Measurements from ENCODE around the gene DTNBP1. TPM values are rescaled to one million over a fixed set of nuclear protein-coding genes. Genes with fewer than 3 reads are reported as not detected.

The DTNBP1 gene
- total and polyA plus RNA-seq, 2 of the 4 experiments (the other 2 are of a cell fraction), result 4.8 to 18.7 TPM

GRCh38 chr6:15685619-15686018 is 22.8 kb upstream of the DTNBP1 start:
- DNase-seq (no peak), ATAC-seq (ENCODE audit: low read depth) (no peak)
- H4K91ac ChIP-seq (ENCODE audit: insufficient read depth, low read depth, low read length), result no peak overlapping the region
- no peaks in the 10 kb centered on the region for H4K20me1 ChIP-seq (ENCODE audit: insufficient read depth, low read length)
- CTCF ChIA-PET, result no interaction called here
- H2BK15ac ChIP-seq (ENCODE audit: low read depth, low read length), result no peak overlapping the region
- no peak overlapping the region for H2AFZ ChIP-seq (replicated peaks; ENCODE audit: low read length, poor library complexity)
- H3K9me1 ChIP-seq (ENCODE audit: insufficient read depth, low read length), result no peaks in the 10 kb centered on the region
- in situ Hi-C loops (cut with MboI; ENCODE audit: low sequenced_read_pairs), result no loop called here
- H3K4me2 ChIP-seq (ENCODE audit: low read depth, low read length), result no peak overlapping the region
- no peak overlapping the region for H3K23ac ChIP-seq (ENCODE audit: low read depth, low read length)
- TF ChIP-seq SMC3 (IDR thresholded peaks at IDR 0.05; ENCODE audit: low read depth, low read length), result no peak
- H3K27me3 ChIP-seq (ENCODE audit: control insufficient read depth, insufficient read depth, low read length), result peaks cover 26% of the 10 kb centered on the region
- no peaks in the 10 kb centered on the region for H3K36me3 ChIP-seq (ENCODE audit: control insufficient read depth, insufficient read depth, low read length)
- no peak overlapping the region for H4K8ac ChIP-seq (ENCODE audit: low read depth in 2 of 2, low read length in 2 of 2)
- no peak overlapping the region for H2AK5ac ChIP-seq (ENCODE audit: low read depth, low read length)
- no peaks in the 10 kb centered on the region for H3K79me1 ChIP-seq (ENCODE audit: low read depth in 1 of 2, low read length in 2 of 2)
- no peaks in the 10 kb centered on the region for H3K4me1 ChIP-seq (ENCODE audit: control insufficient read depth, insufficient read depth, low read length)
- H3K4ac ChIP-seq (ENCODE audit: low read depth, low read length), result no peak overlapping the region
- intact Hi-C loops (cut with micrococcal nuclease), result no loop called here
- no peak overlapping the region for H2AK9ac ChIP-seq (replicated peaks; ENCODE audit: low read depth, low read length, poor library complexity)
- no TSS peak for BruUV-seq (replicated peaks)
- POLR2A ChIA-PET (ENCODE audit: unreplicated experiment), result no interaction called here
- H2BK120ac ChIP-seq (ENCODE audit: low read depth, low read length), result no peak overlapping the region
- H3K56ac ChIP-seq (ENCODE audit: extremely low read depth, insufficient read depth, low read length), result no peak overlapping the region
- no peak overlapping the region for H2BK20ac ChIP-seq (ENCODE audit: low read depth, low read length)
- dilution Hi-C loops (cut with HindIII; ENCODE audit: low sequenced_read_pairs, unreplicated experiment), result loop anchor here (25.0 kb wide), 1 partner anchor 502 kb away; no protein-coding TSS in a partner anchor
- H3K4me3 ChIP-seq (ENCODE audit: insufficient read depth, low read depth, low read length), result no peak overlapping the region
- no peak overlapping the region for H3K14ac ChIP-seq (replicated peaks; ENCODE audit: low read depth, low read length)
- peaks cover 2% of the 10 kb centered on the region; the same call in 1 of the 2 replicates for H3K9me3 ChIP-seq (ENCODE audit: control insufficient read depth, insufficient read depth, low read length)
- H4K5ac ChIP-seq (ENCODE audit: low read depth, low read length), result no peak overlapping the region
- no peak overlapping the region for H3K18ac ChIP-seq (ENCODE audit: low read depth, low read length)
- H3K9ac ChIP-seq (ENCODE audit: low read depth, low read length), result no peak overlapping the region
- H3K27ac ChIP-seq (ENCODE audit: insufficient read depth, low read length), result no peak overlapping the region
- H2BK5ac ChIP-seq (ENCODE audit: low read depth, low read length, poor library complexity, severe bottlenecking), result no peak overlapping the region
